ENCODE measurements around the gene FAM199X. TPM values are rescaled to one million over a fixed set of nuclear protein-coding genes. Genes with fewer than 3 reads are reported as not detected.
A peak's percentile ranks its signal among the peaks of the same experiment; 100 is the strongest.

FAM199X gene
- total and polyA plus RNA-seq, 9 donors = 9.0 to 25.8 (median 18.5) TPM

DNA sequence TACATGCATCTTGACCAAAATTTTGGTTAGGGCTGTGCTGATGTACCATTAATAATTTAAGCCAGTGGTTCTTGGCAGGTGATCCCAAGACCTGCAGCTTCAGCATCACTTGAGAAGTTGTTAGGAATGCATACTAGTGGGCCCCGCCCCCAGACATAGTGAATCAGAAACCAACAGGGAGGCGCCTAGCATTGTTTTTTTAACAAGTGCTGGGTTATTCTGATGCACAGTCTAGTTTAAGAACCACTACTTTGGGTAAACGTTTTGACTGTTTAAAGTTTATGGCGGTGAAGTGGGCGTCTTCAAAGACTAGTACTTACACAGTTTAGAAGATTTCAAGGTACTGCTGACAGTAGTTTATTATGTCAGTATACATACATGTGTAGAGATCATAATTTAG is 23.6 kb downstream of the FAM199X start:
- 49 to 63% (median 58%) methylated on average over 5 of the region's 5 CpGs for WGBS, 3 donors
- Histone ChIP-seq H3K4me3 (no peak overlapping the region), H3K27ac (no peak overlapping the region), H3K36me3 (no peaks in the 10 kb centered on the region), H3K9me3 (no peaks in the 10 kb centered on the region), H3K4me1 (ENCODE audit: insufficient read depth) (no peaks in the 10 kb centered on the region), H3K27me3 (no peaks in the 10 kb centered on the region)
- intact Hi-C loops (cut with DNase I) = no loop called here
- no peak for TF ChIP-seq EP300 (IDR thresholded peaks at IDR 0.05)
- no peak for TF ChIP-seq CTCF (IDR thresholded peaks at IDR 0.05)
- TF ChIP-seq POLR2A (IDR thresholded peaks at IDR 0.05) = no peak
- no peak for DNase-seq

- H3K36me3 ChIP-seq = no peaks in the 10 kb centered on the region
- intact Hi-C loops (cut with DNase I) = no loop called here
- TF ChIP-seq POLR2A (IDR thresholded peaks at IDR 0.05) (no peak), EP300 (IDR thresholded peaks at IDR 0.05) (no peak), CTCF (IDR thresholded peaks at IDR 0.05) (no peak)
- H3K27ac ChIP-seq = no peak overlapping the region
- no peak overlapping the region for H3K4me3 ChIP-seq
- no peaks in the 10 kb centered on the region for H3K4me1 ChIP-seq (ENCODE audit: insufficient read depth)
- H3K27me3 ChIP-seq = no peaks in the 10 kb centered on the region
- no peak for DNase-seq
- H3K9me3 ChIP-seq = no peaks in the 10 kb centered on the region
- 48 to 56% (median 55%) methylated on average over 2 of the region's 2 CpGs for whole genome bisulfite sequencing, 3 donors
Observed at GRCh38 chrX:104193485-104193884, 27.2 kb downstream of the FAM199X start.

GRCh38 chrX:104195013-104195412 is 28.8 kb downstream of the FAM199X start:
- no peak for DNase-seq
- TF ChIP-seq EP300 (IDR thresholded peaks at IDR 0.05) = no peak
- no peak for TF ChIP-seq POLR2A (IDR thresholded peaks at IDR 0.05)
- TF ChIP-seq CTCF (IDR thresholded peaks at IDR 0.05) = no peak
- Histone ChIP-seq H3K4me1 (ENCODE audit: insufficient read depth) (no peaks in the 10 kb centered on the region), H3K27ac (no peak overlapping the region), H3K9me3 (no peaks in the 10 kb centered on the region), H3K36me3 (no peaks in the 10 kb centered on the region), H3K27me3 (no peaks in the 10 kb centered on the region), H3K4me3 (no peak overlapping the region)
- intact Hi-C loops (cut with DNase I) = no loop called here
- 17 to 21% (median 19%) methylated on average over 1 of the region's 1 CpG for WGBS, 3 donors

GRCh38 chrX:104195489-104196084 is 29.3 kb downstream of the FAM199X start:
- Histone ChIP-seq H3K4me3 (no peak overlapping the region), H3K36me3 (no peaks in the 10 kb centered on the region), H3K27ac (no peak overlapping the region), H3K27me3 (no peaks in the 10 kb centered on the region), H3K9me3 (no peaks in the 10 kb centered on the region), H3K4me1 (ENCODE audit: insufficient read depth) (no peaks in the 10 kb centered on the region)
- intact Hi-C loops (cut with DNase I) = no loop called here
- TF ChIP-seq EP300 (IDR thresholded peaks at IDR 0.05) (no peak), CTCF (IDR thresholded peaks at IDR 0.05) (peak in 2 of 3 donors; percentile 17 to 36), POLR2A (IDR thresholded peaks at IDR 0.05) (no peak)
- no peak for DNase-seq
- 82 to 92% (median 89%) methylated on average over 1 of the region's 1 CpG for WGBS, 3 donors
